Lung (tissue), 12 donors: ENCODE measurements around the gene YTHDF1. TPM values are rescaled to one million over a fixed set of nuclear protein-coding genes. Genes with fewer than 3 reads are reported as not detected.

ENCODE experiments used
- ATAC-seq: fragments of 200-7000 bp; cut with Tn5 transposase; one replicate; pipeline ENCODE4 v1.9.1; 2020; ENCODE audit warnings: moderate number of reproducible peaks; ENCODE audit not compliant: insufficient read depth, low FRiP score
- DNase-seq, 3 donors: peaks; one replicate each; pipeline ENCODE4 v3.0.0-alpha.2; 2013 to 2017
- H3K27ac ChIP-seq, 2 donors: one replicate each; pipeline ENCODE4 v1.5.1; 2013; ENCODE audit warnings: mild to moderate bottlenecking in 2 of 2, moderate library complexity in 2 of 2, control low read depth in 1 of 2, inconsistent platforms in 1 of 2, low read depth in 1 of 2, low read length in 1 of 2
- H3K27me3 ChIP-seq, 3 donors: one replicate each; pipeline ENCODE4 v1.5.1; 2013; ENCODE audit warnings: low read length in 2 of 3; ENCODE audit not compliant: control insufficient read depth in 3 of 3, insufficient read depth in 3 of 3
- H3K36me3 ChIP-seq, 4 donors: one replicate each; pipeline ENCODE4 v1.5.1; 2013; ENCODE audit warnings: low read length in 4 of 4, mild to moderate bottlenecking in 1 of 4, moderate library complexity in 1 of 4; ENCODE audit not compliant: control insufficient read depth in 4 of 4, insufficient read depth in 4 of 4
- H3K4me1 ChIP-seq, 5 donors: one replicate each; pipeline ENCODE4 v1.5.1; 2013; ENCODE audit warnings: low read length in 5 of 5, mild to moderate bottlenecking in 2 of 5, moderate library complexity in 1 of 5; ENCODE audit not compliant: control insufficient read depth in 5 of 5, insufficient read depth in 5 of 5
- H3K4me3 ChIP-seq: one replicate; pipeline ENCODE4 v1.5.1; 2013; ENCODE audit warnings: mild to moderate bottlenecking, control low read depth, moderate library complexity
- H3K9ac ChIP-seq, 2 donors: one replicate each; pipeline ENCODE4 v1.5.1; 2013; ENCODE audit warnings: low read length in 2 of 2, control low read depth in 1 of 2; ENCODE audit not compliant: insufficient read depth in 1 of 2
- H3K9me3 ChIP-seq, 4 donors: one replicate each; pipeline ENCODE4 v1.5.1; 2013; ENCODE audit warnings: low read length in 3 of 4, mild to moderate bottlenecking in 1 of 4, moderate library complexity in 1 of 4; ENCODE audit not compliant: control insufficient read depth in 4 of 4, insufficient read depth in 3 of 4
- WGBS, 2 donors: extraction: QIAGEN DNeasy Blood & Tissue Kit; methylation state at CpG; one replicate each; pipeline ENCODE4 v1.1.7; 2013; 5-methylcytosine and 5-hydroxymethylcytosine counted together
- polyA plus RNA-seq, 2 donors: library from polyadenylated mRNA; stranded (reverse); fragments of 200-250 nt; gene quantifications; one replicate each; pipeline ENCODE4 v1.2.1, GENCODE V29; 2013
- total RNA-seq, 2 donors: library from RNA; depleted of rRNA in 1 of 2; stranded (reverse); fragments of >200 nt in 1 of 2; gene quantifications; one replicate each; pipeline ENCODE4 v1.2.1, GENCODE V29; 2014 to 2021
- TF ChIP-seq, protein P1 (sequence below): IDR thresholded peaks from 2 replicates; pipeline ENCODE4 v1.5.1; 2012; ENCODE audit warnings: mild to moderate bottlenecking; ENCODE audit errors: control extremely low read depth, extremely low read depth
- donor health status: control.
- donor health status: control.
- donor health status: Bipolar disorder and iron deficiency.
- donor health status: healthy.
- donor health status: DM: yes; HTN: yes; CAD: no.

Gene YTHDF1
- total and polyA plus RNA-seq, 4 donors: 21.9 to 33.8 (median 24.1) TPM

DNA sequence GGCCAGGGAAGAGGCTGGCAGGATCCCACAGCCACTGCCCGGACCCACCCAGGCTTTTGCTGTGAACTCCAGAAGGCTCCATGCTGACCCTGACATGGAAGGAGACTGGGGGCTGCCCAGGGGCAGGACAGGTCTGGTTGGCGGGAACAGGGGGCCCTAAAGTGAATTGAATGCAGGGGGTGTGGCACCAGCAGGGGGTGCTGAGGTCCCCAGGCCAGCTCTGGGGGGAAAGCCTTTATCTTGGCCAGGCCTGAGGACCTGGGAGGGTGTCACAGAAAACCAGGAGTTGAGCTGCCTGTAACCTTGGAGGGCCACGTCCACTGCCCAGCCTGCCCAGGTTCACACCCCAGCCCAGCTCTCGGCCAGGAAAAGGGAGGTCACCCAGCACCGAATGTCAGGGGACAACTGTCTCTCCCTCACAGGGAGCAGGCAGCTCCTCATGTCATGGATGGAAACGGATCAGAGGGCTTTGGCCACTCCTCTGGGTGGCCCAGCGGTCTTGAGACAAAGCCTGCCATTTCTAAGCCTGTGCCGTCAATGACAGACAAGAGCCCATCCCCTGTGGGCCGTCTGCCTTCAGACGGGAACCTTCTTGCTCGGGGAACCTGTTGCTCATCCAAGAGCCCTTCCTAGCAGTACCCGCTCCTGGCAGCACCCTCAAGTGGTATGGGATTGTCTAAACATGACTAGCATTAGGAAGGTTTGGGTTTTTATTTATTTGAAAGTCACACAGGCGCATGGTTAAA is 2.9 kb upstream of the YTHDF1 start:
- Histone ChIP-seq H3K27me3 (peaks cover 0 to 5% (median 0%) of the 10 kb centered on the region in 3 donors), H3K36me3 (peaks cover 0 to 7% (median 3%) of the 10 kb centered on the region in 4 donors), H3K4me1 (peaks cover 4 to 18% (median 5%) of the 10 kb centered on the region in 5 donors), H3K4me3 (no peak overlapping the region), H3K9me3 (peaks cover 0 to 3% (median 0%) of the 10 kb centered on the region in 4 donors), H3K27ac (no peak overlapping the region), H3K9ac (no peak overlapping the region)
- no peak for ATAC-seq
- no peak for DNase-seq
- TF ChIP-seq, protein P1, sequence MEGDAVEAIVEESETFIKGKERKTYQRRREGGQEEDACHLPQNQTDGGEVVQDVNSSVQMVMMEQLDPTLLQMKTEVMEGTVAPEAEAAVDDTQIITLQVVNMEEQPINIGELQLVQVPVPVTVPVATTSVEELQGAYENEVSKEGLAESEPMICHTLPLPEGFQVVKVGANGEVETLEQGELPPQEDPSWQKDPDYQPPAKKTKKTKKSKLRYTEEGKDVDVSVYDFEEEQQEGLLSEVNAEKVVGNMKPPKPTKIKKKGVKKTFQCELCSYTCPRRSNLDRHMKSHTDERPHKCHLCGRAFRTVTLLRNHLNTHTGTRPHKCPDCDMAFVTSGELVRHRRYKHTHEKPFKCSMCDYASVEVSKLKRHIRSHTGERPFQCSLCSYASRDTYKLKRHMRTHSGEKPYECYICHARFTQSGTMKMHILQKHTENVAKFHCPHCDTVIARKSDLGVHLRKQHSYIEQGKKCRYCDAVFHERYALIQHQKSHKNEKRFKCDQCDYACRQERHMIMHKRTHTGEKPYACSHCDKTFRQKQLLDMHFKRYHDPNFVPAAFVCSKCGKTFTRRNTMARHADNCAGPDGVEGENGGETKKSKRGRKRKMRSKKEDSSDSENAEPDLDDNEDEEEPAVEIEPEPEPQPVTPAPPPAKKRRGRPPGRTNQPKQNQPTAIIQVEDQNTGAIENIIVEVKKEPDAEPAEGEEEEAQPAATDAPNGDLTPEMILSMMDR: no peak
- WGBS, 2 donors: 79 to 88% methylated on average over 13 of the region's 13 CpGs

DNA sequence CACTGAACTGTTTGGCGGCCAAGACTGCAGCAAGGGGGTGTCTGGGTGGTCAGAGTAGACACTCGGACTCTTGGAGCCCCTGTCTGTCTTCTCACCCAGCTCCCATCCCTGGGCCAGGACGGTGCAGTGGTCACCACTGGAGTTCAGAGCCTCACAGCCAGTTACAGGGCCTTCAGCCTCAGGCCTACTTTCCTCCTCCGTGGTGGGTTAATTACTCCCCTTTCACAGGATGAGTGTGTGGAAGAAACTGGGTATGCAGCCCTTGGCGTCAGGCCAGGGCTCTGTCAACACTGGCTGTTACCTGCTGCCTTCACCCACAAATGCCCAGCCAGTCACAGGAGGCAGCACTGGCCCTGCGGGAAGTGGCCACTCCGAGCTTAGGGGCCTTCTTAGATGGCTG is 1.8 kb upstream of the YTHDF1 start:
- Histone ChIP-seq H3K4me3 (no peak overlapping the region), H3K27me3 (peaks cover 0 to 5% (median 0%) of the 10 kb centered on the region in 3 donors), H3K4me1 (peaks cover 5 to 18% (median 6%) of the 10 kb centered on the region in 5 donors), H3K9me3 (peaks cover 0 to 3% (median 0%) of the 10 kb centered on the region in 4 donors), H3K9ac (peak overlapping the region in 1 of 2 donors; percentile 6), H3K36me3 (peaks cover under 1 to 16% (median 7%) of the 10 kb centered on the region in 4 donors), H3K27ac (no peak overlapping the region)
- peak in 2 of 3 donors; percentile 57 to 58 for DNase-seq
- TF ChIP-seq, protein P1: no peak
- no peak for ATAC-seq
- WGBS, 2 donors: 78 to 92% methylated on average over 7 of the region's 7 CpGs

DNA sequence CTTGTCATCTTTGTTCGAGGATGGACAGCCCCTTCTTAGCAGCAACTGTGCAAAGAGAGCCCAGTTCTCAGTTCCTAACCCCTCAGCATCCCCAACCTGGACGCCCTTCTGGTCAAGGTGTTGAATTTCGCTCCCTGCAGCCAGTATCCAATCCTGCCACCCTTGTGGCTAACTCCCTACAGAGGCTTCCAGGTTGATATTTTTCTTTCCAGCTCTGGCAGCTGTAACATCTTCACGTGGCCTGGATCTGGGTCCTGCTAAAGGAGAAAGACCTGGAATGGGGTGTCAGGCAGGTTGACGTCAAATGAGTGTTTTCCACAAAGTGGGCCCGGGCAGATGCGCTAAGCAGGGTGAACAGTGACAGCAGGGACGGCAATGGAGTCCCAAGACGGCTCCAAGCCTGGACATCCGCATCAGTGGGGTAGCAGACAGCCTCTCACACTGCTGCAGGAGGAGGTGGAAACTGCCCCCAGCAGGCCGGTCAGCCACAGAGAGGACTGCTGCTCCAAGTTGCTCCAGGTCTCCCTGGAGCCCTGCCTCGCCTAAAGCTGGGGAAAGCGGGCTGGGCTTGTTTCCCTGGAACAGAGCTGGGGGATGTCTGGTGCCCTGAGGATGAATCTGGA is 1.0 kb upstream of the YTHDF1 start:
- WGBS, 2 donors: 83 to 86% methylated on average over 13 of the region's 13 CpGs
- no peak overlapping the region for H3K9ac ChIP-seq
- H3K4me3 ChIP-seq: no peak overlapping the region

More for the DNA sequence above, 1.0 kb upstream of the YTHDF1 start:
- Histone ChIP-seq H3K27me3 (peaks cover 0 to 5% (median 0%) of the 10 kb centered on the region in 3 donors), H3K36me3 (peaks cover 7 to 23% (median 14%) of the 10 kb centered on the region in 4 donors), H3K4me1 (peaks cover 5 to 18% (median 7%) of the 10 kb centered on the region in 5 donors), H3K9me3 (peaks cover 0 to 3% (median 0%) of the 10 kb centered on the region in 4 donors), H3K27ac (no peak overlapping the region)
- DNase-seq (no peak), ATAC-seq (no peak)
- TF ChIP-seq, protein P1: no peak
